Smooth muscle cell (in vitro differentiated cells): ENCODE measurements around the gene SASH1. TPM values are rescaled to one million over a fixed set of nuclear protein-coding genes. Genes with fewer than 3 reads are reported as not detected.
A peak's percentile ranks its signal among the peaks of the same experiment; 100 is the strongest.
"Not testable (repeated sequence)": the region's sequence is repeated elsewhere in the genome, so short reads cannot be mapped to it uniquely, and the experiment has no call there.

Experiments
- DNase-seq: peaks from one replicate; lab custom pipeline; 2025; ENCODE audit not compliant: unreplicated experiment; lab: John Stamatoyannopoulos, UW
- H2AFZ ChIP-seq: fragments of 200-600 bp; sonication (generic); 2 replicates; pipeline ENCODE4 v1.6.0; 2016; ENCODE audit warnings: antibody characterized with exemption, low read depth, mild to moderate bottlenecking
- H3F3A ChIP-seq: fragments of 200-600 bp; sonication (generic); 2 replicates; pipeline ENCODE4 v1.6.0; 2017; ENCODE audit warnings: antibody characterized with exemption, low read depth
- H3K27ac ChIP-seq: fragments of 200-600 bp; sonication (generic); 2 replicates; pipeline ENCODE4 v1.5.1; 2016; ENCODE audit warnings: low read depth, mild to moderate bottlenecking
- H3K27me3 ChIP-seq: fragments of 200-600 bp; sonication (generic); 2 replicates; pipeline ENCODE4 v1.6.1; 2016; ENCODE audit warnings: low read depth, mild to moderate bottlenecking
- H3K36me3 ChIP-seq: fragments of 200-600 bp; sonication (generic); 2 replicates; pipeline ENCODE4 v1.5.1; 2016; ENCODE audit warnings: low read depth
- H3K4me1 ChIP-seq: fragments of 200-600 bp; sonication (generic); 2 replicates; pipeline ENCODE4 v1.5.1; 2016; ENCODE audit warnings: low read depth
- H3K4me2 ChIP-seq: fragments of 200-600 bp; sonication (generic); 2 replicates; pipeline ENCODE4 v1.6.0; 2016; ENCODE audit warnings: mild to moderate bottlenecking
- H3K4me3 ChIP-seq: fragments of 200-600 bp; sonication (generic); 2 replicates; pipeline ENCODE4 v1.5.1; 2016; ENCODE audit warnings: mild to moderate bottlenecking
- H3K79me2 ChIP-seq: fragments of 200-600 bp; sonication (generic); 2 replicates; pipeline ENCODE4 v1.6.0; 2016; ENCODE audit warnings: low read depth, mild to moderate bottlenecking
- H3K9ac ChIP-seq: fragments of 200-600 bp; sonication (generic); 2 replicates; pipeline ENCODE4 v1.6.0; 2016; ENCODE audit warnings: low read depth
- H3K9me3 ChIP-seq: fragments of 200-600 bp; sonication (generic); replicated peaks from 2 replicates; pipeline ENCODE4 v1.5.1; 2016; ENCODE audit warnings: low read depth
- H4K20me1 ChIP-seq: fragments of 200-600 bp; sonication (generic); 2 replicates; pipeline ENCODE4 v1.6.0; 2016; ENCODE audit warnings: low read depth
- CTCF ChIP-seq: fragments of 200-600 bp; sonication (generic); IDR thresholded peaks from 2 replicates; pipeline ENCODE4 v1.5.1; 2017; ENCODE audit warnings: borderline replicate concordance, mild to moderate bottlenecking, antibody characterized with exemption; ENCODE audit not compliant: insufficient read depth, poor library complexity, severe bottlenecking
- WGBS: methylation state at CpG from one replicate; pipeline ENCODE4 v1.1.7; 2016; ENCODE audit warnings: low lambda C conversion rate; 5-methylcytosine and 5-hydroxymethylcytosine counted together
- polyA plus RNA-seq: library from polyadenylated mRNA; unstranded; fragments of >200 nt; fragmentation: Nextera tagmentation; extraction: Ambion mirVana; gene quantifications from 2 replicates; pipeline ENCODE4 v1.2.1, GENCODE V29; 2016
- total RNA-seq: library from RNA; depleted of rRNA; stranded (reverse); fragments of >200 nt; gene quantifications from 2 replicates; pipeline ENCODE4 v1.2.3, GENCODE V29; 2014

The SASH1 gene
- total and polyA plus RNA-seq, 2 experiments from 2014 or later = 12.7 to 16.2 TPM

GRCh38 chr6:148379966-148380713 is 37.5 kb downstream of the SASH1 start:
- Histone ChIP-seq H3K79me2 (peaks cover 31% of the 10 kb centered on the region), H3K9ac (no peak overlapping the region), H4K20me1 (peaks cover 34% of the 10 kb centered on the region), H3K27ac (peak overlapping the region; percentile 12), H3K4me2 (no peak overlapping the region), H3K9me3 (no peaks in the 10 kb centered on the region), H3K4me3 (no peak overlapping the region), H2AFZ (no peak overlapping the region), H3K27me3 (no peaks in the 10 kb centered on the region), H3K4me1 (no peaks in the 10 kb centered on the region), H3F3A (no peaks in the 10 kb centered on the region), H3K36me3 (no peaks in the 10 kb centered on the region)
- no peak for DNase-seq
- 68% methylated on average over 11 of the region's 11 CpGs for WGBS
- TF ChIP-seq CTCF = no peak

- not testable (repeated sequence) for H3K36me3 ChIP-seq, H3K27ac ChIP-seq, H3K4me2 ChIP-seq, H3F3A ChIP-seq, DNase-seq, H3K9me3 ChIP-seq, H3K4me3 ChIP-seq, H3K4me1 ChIP-seq, H3K27me3 ChIP-seq, H2AFZ ChIP-seq, H3K9ac ChIP-seq
- H4K20me1 ChIP-seq = peaks cover 49% of the 10 kb centered on the region
- H3K79me2 ChIP-seq = peaks cover 28% of the 10 kb centered on the region
- WGBS = 98% methylated on average over 9 of the region's 9 CpGs
Observed at GRCh38 chr6:148382051-148382450, 39.4 kb downstream of the SASH1 start.

GRCh38 chr6:148382861-148383260 is 40.2 kb downstream of the SASH1 start:
- H3K36me3 ChIP-seq = no peaks in the 10 kb centered on the region
- H3K27me3 ChIP-seq = no peaks in the 10 kb centered on the region
- H3K4me1 ChIP-seq = no peaks in the 10 kb centered on the region
- H2AFZ ChIP-seq = no peak overlapping the region
- no peak overlapping the region for H3K4me3 ChIP-seq
- no peak overlapping the region for H3K4me2 ChIP-seq
- no peak overlapping the region for H3K27ac ChIP-seq
- no peak for TF ChIP-seq CTCF
- DNase-seq = no peak
- H3K9ac ChIP-seq = no peak overlapping the region
- WGBS = 73% methylated on average over 9 of the region's 9 CpGs
- peaks cover 50% of the 10 kb centered on the region for H4K20me1 ChIP-seq
- H3F3A ChIP-seq = no peaks in the 10 kb centered on the region
- peaks cover 28% of the 10 kb centered on the region for H3K79me2 ChIP-seq
- no peaks in the 10 kb centered on the region for H3K9me3 ChIP-seq

- no peak overlapping the region for H3K27ac ChIP-seq
- no peaks in the 10 kb centered on the region for H3K4me1 ChIP-seq
- no peak overlapping the region for H3K9ac ChIP-seq
- 73% methylated on average over 10 of the region's 10 CpGs for WGBS
- H4K20me1 ChIP-seq = peaks cover 57% of the 10 kb centered on the region
- no peak overlapping the region for H3K4me3 ChIP-seq
- no peaks in the 10 kb centered on the region for H3K27me3 ChIP-seq
- no peak for TF ChIP-seq CTCF
- no peaks in the 10 kb centered on the region for H3K36me3 ChIP-seq
- H3K4me2 ChIP-seq = peak overlapping the region; percentile 4
- peaks cover 28% of the 10 kb centered on the region for H3K79me2 ChIP-seq
- no peak for DNase-seq
- H3K9me3 ChIP-seq = no peaks in the 10 kb centered on the region
- no peaks in the 10 kb centered on the region for H3F3A ChIP-seq
- no peak overlapping the region for H2AFZ ChIP-seq
Observed at GRCh38 chr6:148383658-148384368, 41.2 kb downstream of the SASH1 start.
